Left kidney (tissue), 2 donors: Measurements from ENCODE around the gene TROAP. TPM values are rescaled to one million over a fixed set of nuclear protein-coding genes. Genes with fewer than 3 reads are reported as not detected.

Experiments used
- DNase-seq: peaks from one replicate; pipeline ENCODE4 v3.0.0-alpha.2; 2013
- polyA plus RNA-seq: library from polyadenylated mRNA; unstranded; fragments of 120-200 nt; gene quantifications from one replicate; pipeline ENCODE4 v1.2.1, GENCODE V29; 2013; ENCODE audit not compliant: insufficient read length

Gene TROAP
- polyA plus RNA-seq, 1 donor = 35.9 TPM

- DNase-seq = peak; percentile 92
Measured at GRCh38 chr12:49342066-49342913, 19.2 kb downstream of the TROAP start.

DNA sequence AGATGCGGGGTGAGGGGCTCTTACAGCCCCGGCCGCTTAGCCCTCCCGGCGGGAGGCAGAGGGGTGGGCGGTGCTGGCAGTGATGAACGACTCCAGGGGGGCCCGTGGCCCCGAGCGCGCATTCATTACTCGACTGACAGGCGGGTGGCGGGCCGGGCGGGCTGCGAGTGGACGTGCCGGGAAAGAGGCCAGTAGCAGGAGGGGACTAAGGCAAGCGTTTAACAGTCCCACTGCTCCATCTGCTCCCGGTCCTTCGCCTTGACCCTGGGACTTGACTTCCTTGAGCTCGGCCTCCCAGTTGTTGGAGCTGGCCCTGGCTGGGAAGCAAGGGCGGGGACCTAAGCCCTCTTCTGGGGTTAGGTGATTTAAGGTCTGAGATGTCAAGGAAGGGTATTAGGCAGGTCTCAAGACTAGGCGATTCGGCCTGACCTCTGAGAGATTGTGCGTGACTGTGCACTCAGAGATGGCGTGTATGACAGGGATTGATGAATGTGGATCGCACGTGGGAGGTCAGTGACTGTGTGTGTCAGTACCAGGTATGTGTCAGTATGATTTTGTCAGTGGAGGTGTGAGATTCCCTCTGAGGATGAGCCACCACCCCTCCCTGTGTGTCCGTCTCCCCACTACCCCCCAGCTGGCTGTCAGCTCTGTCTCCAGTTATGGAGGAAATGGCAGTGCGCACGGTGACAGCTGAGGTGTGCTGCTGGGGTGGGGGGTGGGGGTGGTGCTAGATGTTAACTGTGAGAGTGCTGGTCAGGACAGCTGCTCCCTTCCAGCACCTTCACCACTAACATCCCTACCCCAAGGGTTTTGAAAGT is 20.1 kb downstream of the TROAP start:
- no peak for DNase-seq

- DNase-seq = no peak
Measured at GRCh38 chr12:49344486-49345050, 21.5 kb downstream of the TROAP start.

DNA sequence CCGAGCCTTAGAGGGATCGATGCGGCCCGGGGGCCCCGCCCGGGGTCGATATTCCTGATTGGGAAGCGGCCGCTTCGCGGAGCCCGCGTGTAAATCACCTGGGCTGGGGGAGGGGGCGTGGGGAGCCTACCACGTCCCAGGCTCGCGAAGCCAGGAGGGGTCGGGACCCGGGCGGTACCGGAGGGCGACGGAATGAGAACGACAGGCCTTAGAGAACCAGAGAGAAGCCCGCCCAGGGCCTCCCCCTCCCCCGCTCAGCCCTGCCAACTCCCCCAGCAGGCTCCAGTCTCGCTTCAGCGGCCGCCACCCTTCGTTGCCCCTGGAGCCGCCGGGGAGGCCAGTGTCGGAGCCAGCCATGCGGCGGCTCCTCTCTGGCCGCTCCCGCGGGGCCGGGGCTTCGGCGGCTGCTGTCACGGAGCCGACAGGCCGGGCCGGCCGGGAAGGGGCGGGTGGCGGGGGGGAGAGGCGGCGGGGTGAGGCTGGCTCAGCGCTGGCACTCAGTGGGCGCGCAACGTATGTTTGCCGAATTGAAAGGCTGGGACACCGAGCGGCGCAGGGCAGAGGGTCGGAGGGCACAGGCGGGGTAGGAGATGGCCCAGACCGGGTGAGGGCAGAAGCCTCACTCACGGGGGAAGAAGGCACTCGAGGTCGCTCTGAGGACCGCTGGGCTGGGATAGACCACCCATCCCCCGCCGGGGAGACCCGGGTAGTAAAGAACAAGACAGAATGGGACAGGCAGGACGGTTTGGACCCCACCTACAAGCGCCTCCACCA is 22.2 kb downstream of the TROAP start:
- peak; percentile 82 for DNase-seq

DNA sequence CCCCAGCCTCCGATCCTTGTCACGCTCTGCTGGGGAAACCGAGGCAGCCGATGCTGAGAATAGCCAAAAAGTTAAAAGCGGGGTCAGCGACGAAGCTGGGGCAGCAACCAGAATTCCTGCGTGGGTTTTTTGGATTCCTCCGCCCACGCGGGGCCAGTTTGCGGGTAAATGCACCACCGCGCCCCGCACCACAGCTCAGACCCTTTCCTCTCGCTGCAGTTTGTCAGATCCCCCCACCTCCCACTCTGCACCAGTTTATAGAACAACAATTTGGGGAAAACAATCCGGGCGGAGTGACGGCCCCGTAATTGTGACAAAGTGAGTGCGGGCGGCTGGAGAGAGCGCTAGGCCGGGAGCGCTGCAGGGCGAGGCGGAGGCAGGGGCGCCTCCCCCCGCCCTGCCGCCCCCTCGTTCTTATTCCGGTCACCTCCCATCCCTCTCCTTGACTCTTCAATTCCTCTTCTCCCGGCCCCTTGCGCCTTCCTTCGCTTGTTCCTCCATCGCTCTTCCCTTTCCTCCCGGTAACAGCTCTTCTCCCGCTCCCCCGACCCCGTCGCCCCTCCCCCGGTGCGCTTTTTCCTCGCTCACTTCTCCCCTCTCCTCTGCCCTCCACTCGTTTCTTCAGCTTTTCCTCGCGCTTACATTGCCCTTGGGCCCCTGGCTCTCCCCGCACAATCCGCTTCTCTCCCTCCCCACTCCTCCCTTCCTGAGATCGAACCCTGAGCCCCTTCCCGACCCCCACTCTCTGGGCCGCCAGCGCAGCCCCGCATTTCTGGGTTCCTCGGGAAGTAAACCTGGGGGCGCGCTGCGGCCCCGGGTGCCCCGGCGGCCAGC is 23.0 kb downstream of the TROAP start:
- no peak for DNase-seq

GRCh38 chr12:49346659-49347310 is 23.7 kb downstream of the TROAP start, which contains the start of gene DNAJC22:
DNAJC22 (plus strand) TSS chr12:49346888; CDS start chr12:49348873, 1,985 bp downstream.
- DNase-seq = no peak

DNA sequence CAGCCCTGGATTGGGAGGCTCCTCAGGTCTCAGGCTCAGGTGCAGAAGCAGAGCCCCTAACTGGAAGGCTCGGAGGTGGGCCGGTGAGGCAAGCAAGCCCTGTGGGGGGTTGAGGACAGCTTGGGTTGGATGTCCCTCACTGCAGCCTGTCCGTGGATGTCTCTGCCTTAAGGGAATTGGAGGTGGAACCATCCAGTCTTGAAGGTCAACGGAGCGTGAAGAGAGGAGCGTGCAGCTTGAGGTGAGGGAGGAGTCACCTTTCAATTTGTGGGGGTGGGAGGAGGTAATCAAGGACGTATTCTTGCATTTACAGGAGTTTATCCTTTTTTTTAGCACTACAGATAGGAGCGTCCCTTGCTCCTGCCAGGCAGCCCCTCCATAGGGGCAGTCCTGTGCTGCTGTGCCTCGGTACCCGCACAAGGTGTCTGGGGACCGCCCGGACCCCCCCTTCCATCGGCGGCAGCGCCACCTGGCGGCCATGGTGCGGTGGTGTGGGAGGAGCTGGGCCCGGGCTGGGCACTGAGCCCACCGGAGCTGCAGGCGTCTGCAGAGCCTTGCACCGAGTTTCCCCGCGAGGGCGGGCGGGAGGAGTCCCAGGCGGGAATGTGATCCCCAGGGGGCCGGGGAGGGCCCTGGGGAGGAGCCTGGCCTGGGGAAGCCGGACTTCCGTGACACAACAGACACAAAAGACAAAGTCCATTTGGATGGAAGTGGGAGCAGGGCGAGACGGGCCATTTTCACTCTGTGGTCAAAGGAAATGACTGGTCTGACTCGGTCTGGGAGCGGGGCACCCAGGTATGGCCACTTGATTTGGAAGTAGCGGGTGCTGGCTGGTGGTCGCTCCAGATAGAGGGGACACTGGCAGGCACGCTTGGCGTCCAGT is 24.5 kb downstream of the TROAP start:
- DNase-seq = peak; percentile 83

DNA sequence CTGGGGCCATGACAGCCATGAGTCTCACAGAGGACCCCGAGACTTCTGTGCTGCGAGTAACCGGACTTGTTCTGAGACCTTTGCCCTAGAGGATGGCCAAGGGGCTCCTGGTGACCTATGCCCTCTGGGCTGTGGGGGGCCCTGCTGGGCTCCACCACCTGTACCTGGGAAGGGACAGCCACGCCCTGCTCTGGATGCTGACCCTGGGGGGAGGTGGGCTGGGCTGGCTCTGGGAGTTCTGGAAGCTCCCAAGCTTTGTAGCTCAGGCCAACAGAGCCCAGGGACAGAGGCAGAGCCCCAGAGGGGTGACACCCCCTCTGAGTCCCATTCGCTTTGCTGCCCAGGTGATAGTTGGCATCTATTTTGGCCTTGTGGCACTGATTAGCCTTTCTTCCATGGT is 25.7 kb downstream of the TROAP start:
- no peak for DNase-seq

GRCh38 chr12:49349266-49349665 is 26.2 kb downstream of the TROAP start:
- no peak for DNase-seq

DNA sequence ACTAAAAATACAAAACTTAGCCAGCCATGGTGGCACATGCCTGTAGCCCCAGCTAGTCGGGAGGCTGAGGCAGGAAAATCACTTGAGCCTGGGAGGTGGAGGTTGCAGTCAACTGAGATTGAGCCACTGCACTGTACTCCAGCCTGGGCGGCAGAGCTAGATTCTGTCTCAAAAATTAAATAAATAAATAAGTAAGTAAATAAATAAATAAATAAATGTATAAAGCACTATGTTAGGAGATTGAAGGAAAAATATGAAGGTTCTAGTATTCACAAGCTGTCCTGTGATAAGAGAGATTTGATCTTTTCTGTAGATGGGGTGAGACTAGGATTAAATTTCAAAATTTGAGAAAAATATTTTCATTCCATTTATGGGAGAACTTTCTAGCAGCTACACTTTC is 29.3 kb downstream of the TROAP start:
- no peak for DNase-seq

- no peak for DNase-seq
Measured at GRCh38 chr12:49355913-49356312, 32.9 kb downstream of the TROAP start.

GRCh38 chr12:49357103-49357678 is 34.1 kb downstream of the TROAP start:
- DNase-seq = no peak

DNA sequence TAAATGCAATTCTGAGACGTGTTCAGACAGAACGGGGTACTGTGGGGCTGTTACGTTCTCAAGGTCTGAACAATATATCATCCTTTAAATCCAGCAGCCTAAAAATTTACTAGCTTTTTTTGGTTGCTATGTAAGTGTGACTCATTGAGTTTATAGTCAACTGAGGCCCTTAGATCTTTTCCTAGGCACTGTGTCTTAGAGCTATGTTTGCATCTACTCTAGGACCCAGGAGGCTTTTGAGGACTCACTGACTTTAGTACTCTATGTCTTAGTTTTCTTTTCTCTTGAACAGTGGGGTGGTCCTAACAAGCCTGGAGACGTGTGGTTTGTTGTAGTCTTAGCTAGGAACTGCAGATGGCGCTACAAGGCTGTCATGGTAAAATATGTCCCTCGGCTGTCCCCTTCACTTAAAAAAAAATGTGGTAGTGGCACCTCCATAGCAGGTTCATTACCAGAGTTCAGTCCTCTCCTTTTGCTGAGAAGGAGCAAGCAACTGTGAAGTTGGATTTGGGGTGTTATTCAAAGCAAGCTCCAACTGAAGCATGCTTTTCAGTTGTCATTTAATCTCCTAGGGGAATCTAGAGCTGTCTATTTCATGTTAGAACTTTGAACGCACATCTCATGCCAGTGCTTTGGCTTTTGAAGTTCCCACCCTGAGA is 35.6 kb downstream of the TROAP start:
- DNase-seq = peak; percentile 82

- no peak for DNase-seq
Measured at GRCh38 chr12:49359671-49360070, 36.6 kb downstream of the TROAP start.

- no peak for DNase-seq
Measured at GRCh38 chr12:49362077-49362476, 39.0 kb downstream of the TROAP start.

GRCh38 chr12:49364989-49365388 is 41.9 kb downstream of the TROAP start:
- DNase-seq = no peak

DNA sequence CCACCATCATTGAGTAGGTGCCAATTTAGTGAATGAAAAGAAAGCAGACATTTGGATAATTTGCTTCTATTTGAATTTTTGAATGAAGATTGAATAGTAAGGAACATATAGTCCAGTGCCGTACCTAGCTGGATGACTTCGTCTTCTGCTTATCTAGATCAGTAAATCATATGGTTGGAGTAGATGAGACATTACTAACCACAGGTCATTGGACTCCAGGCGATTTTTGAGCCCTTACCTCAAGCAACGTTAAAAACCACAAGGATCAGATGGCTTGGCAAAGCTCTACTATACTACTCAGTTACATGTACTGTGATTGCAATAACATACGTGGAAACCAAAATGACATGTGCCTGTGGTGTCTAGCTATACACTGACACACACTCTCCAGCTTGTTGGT is 42.5 kb downstream of the TROAP start:
- no peak for DNase-seq

- no peak for DNase-seq
Measured at GRCh38 chr12:49366096-49366651, 43.1 kb downstream of the TROAP start.
